ENCODE data around the gene EBLN2.

- TF ChIP-seq CTCF (IDR thresholded peaks at IDR 0.05): no peak
- no peak for TF ChIP-seq ZFX (IDR thresholded peaks at IDR 0.05; ENCODE audit: borderline replicate concordance)
Observed at GRCh38 chr3:73069187-73069586, 7.7 kb downstream of the EBLN2 start.

Data from 22Rv1 (cell line).